CD4-positive, alpha-beta T cell treated with Interferon alpha-2 for 1 hour (primary cell): Measurements from ENCODE around the gene ETNK2.
"Not testable (repeated sequence)": the region's sequence is repeated elsewhere in the genome, so short reads cannot be mapped to it uniquely, and the experiment has no call there.

Experiments
- DNase-seq, 2 donors: peaks; one replicate each; pipeline ENCODE4 v3.0.0-alpha.2; 2020 to 2022

Gene ETNK2

DNA sequence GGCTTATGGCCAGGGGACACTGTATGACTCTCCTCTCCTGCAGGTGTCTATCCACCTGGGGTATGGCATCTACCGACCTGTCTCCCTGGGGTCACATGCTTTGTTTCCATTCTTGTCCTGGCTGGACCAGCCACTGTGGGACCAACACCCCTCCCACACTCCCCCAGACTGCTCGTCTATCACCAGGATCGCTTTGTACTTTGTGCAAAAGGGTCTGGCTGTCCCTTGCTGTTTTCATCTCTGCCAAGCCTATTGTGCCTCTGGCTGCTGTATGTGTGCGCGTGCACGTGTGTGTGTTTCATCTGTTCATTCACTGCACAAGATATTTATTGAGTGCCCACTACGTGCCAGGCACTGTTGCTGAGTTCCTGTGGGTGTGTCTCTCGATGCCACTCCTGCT, 25.5 kb downstream of the ETNK2 start:
- DNase-seq: no peak

DNA sequence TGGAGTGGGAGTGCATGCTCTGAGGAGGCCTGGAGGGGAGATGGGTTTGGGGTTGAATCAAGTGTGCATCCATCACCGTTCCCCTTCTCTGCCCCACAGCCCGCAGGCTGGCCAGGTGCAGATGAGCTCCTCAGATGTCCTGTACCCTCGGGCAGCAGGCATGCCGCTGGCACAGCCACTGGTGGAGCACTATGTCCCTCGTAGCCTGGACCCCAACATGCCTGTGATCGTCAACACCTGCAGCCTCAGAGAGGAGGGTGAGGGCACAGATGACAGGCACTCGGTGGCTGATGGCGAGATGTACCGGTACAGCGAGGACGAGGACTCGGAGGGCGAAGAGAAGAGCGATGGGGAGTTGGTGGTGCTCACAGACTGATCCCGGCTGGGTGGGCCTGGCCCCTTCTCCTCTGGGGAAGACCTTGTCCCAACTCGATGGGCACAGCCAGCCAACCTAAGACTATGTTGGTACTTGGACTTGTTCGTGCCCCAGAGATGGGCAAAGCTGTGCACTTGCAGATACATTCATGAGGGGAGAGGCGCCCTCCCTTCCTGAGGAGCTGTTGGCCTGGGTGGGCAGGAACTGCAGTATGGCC, 26.0 kb downstream of the ETNK2 start:
- DNase-seq: no peak

DNA sequence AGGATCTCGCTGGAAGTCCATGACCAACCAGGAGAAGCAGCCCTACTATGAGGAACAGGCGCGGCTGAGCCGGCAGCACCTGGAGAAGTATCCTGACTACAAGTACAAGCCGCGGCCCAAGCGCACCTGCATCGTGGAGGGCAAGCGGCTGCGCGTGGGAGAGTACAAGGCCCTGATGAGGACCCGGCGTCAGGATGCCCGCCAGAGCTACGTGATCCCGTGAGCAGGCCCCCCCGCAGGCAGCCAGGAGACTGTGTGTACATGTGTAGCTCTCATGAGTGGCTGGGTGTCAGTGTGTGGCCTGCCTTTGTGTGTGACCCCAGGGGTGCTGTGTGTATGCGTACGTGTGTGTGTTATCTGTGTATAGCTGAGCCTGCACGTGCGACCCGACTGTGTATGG, 27.2 kb downstream of the ETNK2 start:
- DNase-seq: no peak

DNA sequence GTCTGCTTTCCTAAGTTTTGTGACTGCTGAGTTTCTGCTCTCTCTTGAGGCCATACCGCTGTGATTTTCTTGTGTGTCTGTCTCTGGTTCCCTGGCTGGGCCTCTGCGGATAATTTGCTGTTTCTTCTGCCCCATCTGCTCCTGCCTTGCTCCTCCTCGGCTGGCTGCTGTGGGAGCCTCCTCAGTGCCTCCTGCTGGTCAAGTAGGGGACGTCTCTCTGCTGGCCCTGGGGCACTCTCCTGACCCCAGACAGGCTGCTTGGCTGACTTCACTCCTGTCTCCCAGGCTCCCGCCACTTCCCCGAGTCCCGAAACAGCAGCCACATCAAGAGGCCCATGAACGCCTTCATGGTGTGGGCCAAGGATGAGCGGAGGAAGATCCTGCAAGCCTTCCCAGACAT, 28.5 kb downstream of the ETNK2 start:
- DNase-seq: peak in 1 of 2 donors; percentile 6

DNA sequence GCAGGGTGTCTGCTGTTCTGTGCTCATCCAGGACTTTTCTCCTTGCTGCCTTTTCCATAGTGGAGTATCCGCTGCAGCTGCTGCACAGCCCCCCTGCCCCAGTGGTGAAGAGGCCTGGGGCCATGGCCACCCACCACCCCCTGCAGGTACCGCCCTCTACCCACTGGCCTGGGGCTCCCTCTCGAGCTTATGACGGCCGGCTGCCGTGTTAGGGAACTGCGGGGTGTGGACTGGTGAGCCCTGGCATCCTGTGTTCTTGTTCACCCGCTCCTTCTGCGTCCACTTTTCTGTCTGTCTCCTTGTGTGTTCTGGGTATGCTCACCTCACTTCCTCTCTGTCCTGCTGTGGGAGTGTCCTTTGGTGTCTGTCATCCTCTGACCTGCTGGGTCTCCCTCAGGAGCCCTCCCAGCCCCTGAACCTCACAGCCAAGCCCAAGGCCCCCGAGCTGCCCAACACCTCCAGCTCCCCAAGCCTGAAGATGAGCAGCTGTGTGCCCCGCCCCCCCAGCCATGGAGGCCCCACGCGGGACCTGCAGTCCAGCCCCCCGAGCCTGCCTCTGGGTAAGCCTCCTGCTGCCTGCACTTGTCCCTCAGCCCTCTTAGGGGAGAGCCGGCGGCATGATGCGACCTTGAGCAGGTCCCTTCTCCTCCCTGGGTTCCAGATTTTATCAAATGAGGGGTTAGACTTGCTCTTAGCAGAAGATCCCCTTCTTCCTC, 29.8 kb downstream of the ETNK2 start:
- no peak for DNase-seq

DNA sequence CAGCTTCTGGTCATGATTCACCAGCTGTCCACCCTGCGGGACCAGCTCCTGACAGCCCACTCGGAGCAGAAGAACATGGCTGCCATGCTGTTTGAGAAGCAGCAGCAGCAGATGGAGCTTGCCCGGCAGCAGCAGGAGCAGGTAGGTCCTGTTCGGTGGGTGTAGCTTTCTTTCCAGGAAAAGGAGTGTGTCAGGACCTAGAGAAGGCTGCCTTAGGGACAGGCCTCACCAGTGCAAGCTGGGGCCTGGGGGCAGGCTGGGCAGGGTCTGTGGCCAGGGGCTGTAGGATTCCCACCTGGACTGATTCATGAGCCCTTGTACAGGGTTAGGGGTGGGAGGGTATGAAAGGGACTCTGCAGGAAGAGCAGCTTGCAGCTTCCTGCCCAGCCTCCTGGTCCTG, 35.3 kb downstream of the ETNK2 start:
- no peak for DNase-seq

DNA sequence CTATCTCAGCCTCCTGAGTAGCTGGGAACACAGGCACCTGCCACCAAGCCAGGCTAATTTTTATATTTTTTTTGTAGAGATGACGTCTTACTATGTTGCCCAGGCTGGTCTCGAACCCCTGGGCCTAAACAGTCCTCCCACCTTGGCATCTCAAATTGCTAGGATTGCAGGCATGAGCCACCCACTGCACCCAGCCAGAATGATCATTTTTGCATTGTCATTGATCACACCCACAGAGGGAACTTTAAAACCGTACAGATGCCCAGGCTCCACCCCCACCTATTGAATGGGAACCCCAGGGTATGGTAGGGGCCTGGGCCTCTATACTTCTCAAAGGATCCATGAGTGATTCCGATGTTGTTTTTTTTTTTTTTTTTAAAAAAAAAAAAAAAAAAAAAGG, 36.7 kb downstream of the ETNK2 start:
- DNase-seq: no peak

DNA sequence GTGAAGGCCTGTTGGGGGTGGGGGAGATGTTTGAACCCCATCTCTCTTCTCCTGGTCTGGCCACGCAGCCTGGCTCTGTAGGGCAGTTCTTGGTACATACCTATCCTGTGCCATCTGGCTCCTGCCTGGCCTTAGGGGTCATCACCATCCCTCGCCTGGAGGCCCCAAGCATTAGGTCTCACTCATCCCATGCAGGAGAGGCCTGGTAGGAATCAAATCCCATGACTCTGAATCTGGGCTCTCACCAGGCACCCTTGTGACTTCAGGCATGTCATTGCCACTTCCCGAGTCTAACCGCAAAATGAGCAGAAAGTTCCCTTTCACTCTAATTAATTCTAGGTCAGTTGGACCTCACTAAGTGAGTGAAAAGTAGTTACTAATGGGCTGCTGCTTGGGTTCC, 37.2 kb downstream of the ETNK2 start:
- DNase-seq: no peak

DNA sequence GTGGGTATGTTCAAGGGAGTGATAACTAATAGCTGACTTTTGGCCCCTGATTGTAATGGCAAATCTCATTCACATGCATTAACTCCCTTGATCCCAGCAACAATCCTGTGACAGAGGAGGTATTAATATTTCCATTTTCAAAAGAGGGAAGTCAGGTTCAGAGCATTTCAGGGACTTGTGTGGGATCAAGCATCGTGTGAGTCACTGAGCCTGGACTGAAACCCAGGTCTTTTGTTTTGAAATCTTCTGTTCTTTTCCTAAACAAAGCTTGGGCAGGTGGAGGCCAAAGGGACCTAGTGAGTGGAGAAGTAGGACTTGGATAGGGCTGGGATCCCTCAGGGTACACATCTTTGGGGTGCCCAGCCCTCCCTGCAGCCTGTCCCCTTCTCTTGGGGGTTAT, 37.9 kb downstream of the ETNK2 start:
- no peak for DNase-seq

DNA sequence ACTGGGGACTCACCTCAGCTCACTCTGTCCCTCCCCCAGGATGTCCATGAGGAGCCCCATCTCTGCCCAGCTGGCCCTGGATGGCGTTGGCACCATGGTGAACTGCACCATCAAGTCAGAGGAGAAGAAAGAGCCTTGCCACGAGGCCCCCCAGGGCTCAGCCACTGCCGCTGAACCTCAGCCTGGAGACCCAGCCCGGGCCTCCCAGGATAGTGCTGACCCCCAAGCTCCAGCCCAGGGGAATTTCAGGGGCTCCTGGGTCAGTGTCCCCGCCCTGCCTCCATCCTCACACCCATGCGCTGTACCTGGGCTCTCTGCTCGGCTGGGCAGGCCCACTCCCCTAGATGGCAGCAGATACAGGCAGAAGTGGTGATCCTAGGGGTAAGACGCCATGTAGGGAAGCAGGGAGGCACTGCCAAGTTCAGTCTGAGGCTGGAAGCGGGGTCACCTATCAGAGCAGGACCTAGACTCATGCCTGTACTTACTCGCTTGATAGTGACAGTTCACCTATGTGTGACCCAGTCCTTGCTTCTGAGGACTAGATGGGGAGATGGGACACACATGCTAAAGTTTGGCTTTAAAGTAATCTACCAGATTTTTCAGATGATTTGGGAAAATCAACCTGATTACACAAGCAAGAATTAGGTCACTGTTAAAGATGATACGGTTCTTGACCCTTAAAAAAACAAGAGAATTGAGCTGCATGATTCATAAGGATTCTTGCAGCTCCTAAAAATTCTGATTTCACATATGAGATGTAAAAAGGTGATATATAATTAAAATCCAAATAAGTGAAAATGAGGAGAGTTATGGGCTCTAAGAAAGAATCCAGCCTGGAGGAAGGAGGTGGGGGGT, 38.7 kb downstream of the ETNK2 start:
- DNase-seq: no peak

DNA sequence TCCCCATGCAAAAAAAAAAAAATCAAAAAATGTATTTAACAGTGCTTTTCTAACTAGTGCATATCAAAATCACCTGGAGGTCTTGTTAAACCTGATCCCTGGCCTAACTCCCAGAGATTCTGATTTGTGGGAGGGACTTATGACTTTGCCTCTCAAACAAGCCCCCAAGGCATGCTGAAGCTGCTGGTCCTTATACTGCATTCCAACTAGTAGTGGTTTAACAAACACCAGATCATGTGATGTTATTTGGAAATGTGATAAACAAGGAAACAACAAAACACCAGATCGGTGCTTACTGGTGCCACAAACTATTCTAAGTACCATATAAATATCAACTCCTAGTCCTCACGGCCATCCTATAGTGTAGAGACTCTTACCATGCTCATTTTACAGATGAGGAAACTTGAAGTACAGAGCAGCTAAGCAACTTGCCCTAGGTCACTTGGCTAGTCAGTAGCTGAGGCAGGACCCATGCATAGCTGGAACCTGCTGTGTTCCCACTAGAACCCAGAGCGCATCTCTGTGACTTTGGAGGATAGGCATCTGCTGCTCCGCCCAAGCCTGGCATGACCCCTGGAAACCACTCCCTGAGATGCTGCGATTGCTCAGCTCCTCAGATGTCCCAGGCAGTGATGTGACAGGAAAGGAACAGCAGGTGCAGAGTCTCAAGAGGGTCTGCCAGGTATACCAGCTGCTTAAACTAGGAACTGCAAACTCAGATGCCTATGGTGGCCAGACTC, 40.8 kb downstream of the ETNK2 start:
- no peak for DNase-seq

DNA sequence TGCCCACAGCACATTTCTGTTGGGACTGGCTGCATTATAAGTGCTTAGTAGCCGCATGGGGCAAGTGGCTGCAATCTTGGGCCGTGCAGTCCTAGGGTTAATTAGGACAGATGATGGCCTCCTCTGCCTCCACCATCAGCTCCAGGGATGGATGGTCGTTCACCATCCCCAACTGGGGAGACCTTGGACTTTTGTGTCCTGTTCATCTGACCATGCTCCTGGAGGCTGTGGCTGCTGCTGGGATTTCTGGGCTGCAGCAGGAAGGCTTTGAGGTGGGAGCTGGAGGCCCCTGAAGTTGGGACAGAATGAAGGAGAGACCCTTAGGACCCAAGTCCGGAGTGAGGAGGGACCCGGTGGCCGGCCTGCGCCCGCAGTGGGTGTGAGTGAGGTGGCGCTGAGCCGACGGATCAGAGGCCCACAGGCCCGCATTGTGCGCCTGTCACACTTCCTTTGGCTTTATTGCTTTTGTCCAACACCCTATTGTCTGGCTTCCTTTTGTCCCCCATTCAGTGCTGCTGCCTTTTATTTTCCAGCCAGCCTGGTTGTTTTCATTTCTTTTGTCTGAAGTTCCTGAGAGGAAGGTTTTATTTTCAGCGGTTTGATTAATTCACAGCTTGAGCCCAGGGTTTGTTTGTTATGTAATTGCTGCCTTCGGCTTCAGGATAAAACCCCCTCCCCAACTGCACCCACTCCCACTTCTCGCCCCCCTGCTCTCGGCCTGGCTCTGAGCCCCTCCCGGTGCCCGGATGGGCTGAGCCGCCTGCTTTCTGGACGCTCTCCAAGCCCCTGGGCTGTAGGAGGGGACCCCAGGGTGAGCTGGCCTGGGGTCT, 43.3 kb downstream of the ETNK2 start:
- DNase-seq: no peak

DNA sequence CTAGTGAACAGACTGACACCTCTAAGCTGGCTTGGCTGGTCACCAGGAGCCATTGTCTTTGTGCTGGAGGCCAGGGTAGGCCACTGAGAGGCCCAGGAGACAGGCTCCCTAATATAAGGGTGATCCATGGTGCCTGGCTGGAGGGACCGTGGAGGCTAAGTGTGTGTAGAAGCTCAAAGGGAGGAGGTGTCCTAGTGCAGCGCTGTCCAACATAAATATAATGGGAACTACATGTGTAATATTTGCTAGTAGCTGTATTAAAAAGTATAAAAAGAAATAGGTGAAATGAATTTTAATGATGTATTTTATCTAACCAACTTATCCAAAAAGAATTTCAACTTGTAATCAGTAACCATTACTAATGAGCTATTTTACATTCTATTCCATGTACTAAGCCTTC, 44.0 kb downstream of the ETNK2 start:
- no peak for DNase-seq

DNA sequence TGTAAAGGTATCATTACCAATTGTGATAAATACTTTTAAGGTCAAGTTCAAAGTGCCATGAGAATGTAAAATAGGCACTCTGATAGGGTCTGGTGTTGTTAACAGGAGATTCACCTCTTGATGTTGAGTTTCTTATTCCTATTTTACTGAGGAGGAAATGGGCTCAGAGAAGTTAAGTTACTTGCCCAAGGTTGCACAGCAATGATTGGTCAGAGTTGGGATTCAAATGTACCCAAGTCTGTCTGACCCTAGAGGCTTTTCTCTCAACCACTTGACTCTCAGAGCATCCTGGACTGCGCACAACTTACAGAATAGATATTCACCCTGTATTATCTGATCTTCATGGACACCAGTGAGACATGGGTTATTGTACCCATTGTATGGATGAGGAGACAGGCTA, 45.0 kb downstream of the ETNK2 start:
- no peak for DNase-seq

DNA sequence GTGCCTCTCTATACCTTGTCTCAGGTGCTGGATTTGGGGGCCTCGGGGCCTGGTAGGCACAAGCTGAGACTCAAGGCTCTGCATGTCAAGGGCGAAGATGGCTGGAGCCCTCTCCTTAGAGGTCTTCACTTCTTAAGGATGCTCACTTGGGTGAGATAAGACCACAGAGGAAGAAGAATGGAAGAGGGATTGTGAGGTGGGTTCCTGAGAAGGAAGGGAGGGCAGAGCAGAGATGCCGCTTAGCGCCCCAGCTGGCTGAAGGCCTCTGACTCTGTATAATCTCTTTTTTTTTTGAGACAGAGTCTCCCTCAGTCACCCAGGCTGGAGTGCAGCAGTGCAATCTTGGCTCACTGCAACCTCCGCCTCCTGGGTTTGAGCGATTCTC, 46.7 kb downstream of the ETNK2 start:
- DNase-seq: no peak

DNA sequence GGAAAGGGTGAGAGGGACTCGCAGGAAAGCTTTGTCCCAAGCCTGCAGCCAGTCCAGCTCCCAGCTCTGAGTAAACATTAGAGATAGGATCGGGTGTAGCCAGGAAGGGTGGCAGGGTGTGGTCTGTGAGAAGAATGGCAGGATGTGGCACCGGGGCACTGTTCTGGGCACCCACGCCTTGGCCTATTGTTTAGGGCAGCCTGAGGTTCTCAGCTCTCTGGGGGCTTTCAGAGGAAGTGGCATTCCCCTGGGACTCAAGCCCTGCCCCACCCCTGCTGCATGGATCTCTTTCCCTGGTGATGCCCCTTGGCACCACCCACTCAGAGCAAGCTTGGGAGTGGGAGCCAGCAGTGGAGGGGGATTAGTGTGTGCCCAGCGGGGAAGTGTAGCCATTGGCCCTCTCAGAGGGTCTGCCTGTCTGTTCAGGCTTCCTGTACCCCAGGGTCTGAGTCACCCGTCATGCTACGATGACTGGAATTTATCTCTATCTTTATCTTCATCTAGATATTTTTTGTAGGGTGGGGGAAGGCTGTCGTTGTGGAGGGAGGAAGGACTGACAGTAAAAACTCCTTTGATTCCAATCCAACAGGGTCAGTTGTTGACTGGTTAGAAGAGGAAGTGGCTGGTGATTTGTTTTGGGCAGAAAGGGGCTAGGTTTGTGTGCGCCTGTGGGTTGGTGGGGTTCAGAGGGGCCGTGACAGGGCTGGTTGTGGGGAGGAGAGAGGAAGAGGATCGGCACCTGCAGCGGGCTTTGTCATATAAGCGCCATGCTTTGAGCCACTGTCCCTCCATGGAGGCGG, 47.3 kb downstream of the ETNK2 start:
- DNase-seq: peak in 1 of 2 donors; percentile 31

DNA sequence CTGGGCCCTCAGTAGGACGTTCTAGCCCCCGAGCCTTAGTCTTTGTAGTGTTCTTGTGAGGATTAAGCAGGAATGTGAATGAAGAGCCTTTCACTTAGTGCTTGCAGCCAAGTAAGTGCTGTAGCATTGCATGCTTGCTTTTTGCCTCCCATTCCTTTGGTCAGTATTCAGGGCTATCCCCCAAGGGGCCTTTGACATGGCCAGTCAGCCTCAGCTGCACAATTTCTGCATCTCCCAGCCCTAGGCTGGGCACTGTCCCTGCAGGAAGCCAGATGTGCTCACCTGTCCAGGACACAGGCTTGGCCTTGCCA, 48.5 kb downstream of the ETNK2 start:
- DNase-seq: no peak

DNA sequence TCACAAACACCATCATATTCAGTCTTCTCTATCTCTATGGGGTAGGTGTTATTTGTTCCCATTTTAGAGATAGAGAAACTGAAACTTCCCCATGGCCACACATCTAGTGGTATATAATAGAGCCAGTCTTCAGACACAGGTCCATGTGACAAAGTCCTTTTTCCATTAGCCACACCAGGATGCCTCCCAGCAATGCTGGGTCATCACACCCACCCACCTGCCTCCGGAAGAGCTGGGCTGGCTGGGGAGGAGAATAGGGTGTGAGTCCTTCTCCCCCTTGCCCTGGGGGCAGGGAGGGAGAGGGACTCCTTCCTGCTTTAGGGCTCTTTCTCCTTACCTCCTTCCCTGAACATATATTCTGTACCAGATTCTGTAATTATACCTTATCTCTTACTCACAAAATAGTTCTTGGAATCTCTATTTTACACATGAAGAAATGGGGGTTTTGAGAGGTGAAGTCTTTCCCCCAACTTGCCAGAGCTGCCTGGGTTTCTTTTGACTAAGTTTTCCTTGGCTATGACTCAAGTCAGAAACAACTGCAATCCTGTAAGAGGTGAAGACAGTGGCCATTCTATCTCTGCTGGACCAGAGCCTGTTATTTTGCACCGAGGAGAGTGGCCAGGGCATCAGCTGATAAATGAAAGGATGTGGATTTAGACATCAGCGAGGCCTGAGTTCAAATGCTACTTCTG, 49.0 kb downstream of the ETNK2 start:
- peak in 1 of 2 donors; percentile 7 for DNase-seq

DNA sequence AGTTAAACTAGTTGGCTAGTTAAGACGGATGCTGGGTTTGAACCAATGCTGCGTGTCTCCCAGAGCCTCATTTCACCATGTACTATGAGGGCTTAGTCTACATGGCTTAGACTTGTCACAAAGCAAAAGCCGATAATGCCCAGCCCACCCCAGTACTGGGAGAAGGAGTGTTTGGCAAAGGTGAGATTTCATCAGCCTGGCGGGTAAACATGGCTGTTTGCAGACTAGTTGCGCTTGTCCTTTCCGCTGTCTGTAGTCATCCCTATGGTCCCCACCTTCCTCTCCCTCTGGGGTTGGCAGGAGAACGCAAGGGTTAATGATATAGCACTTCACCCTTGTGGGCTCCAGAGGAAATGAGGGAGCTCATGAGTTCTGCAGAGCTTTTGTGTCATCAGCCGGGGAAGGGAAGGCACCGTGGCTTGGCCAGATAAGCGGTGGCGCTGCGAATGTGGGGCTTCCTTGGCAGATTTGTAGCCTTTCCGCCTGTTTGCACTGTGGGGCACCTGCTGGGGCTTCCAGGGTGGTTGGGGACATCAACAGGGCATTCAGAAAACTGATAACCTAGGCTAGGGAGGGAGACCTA, 49.7 kb downstream of the ETNK2 start:
- peak in 1 of 2 donors; percentile 18 for DNase-seq

DNA sequence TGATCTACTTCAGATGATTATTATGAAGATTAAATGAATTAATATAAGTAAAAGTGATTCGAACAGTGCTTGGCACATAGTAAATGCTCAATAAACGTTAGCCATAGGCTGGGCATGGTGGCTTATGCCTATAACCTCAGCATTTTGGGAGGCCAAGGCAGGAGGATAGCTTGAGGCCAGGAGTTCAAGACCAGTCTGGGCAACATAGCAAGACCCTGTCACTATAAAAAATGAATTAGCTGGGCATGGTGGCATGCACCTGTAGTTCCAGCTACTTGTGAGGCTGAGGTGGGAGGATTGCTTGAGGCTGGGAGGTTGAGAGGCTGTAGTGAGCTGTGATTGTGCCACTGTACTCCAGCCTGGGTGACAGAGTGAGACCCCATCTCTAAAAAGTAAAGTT, 52.1 kb downstream of the ETNK2 start:
- not testable (repeated sequence) for DNase-seq

DNA sequence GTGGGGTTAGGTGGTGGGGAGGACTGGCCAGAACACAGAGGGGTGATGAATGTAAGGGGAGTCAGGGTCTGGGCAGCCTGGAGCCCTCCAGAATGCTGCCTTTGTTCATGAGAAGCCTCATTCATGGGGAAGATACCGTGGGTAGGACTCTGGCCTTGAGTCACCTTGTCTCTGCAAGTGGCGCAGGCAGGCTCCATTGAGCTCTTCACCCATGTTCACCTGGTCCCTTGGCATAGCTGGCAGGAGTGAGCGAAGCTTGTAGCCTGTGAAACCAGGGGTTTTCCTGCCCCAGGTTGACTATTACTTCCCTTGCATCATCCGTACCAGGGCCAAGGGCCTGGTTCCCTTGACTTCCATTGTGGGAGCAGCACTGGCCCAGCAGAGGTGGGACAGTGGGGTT, 53.2 kb downstream of the ETNK2 start:
- no peak for DNase-seq
